ENCODE results near the gene TMIGD1. TPM values are rescaled to one million over a fixed set of nuclear protein-coding genes. Genes with fewer than 3 reads are reported as not detected.

Gene TMIGD1
- total and polyA plus RNA-seq, 2 of the 13 experiments (the other 11 are each of a cell fraction or from before 2014, with no cell fraction given) = not detected

- no peak; the same call in 1 of the 2 replicates for TF ChIP-seq ATF6 (CRISPR knock-in tag; conservative IDR thresholded peaks at IDR 0.05)
- TF ChIP-seq RFX3 (CRISPR knock-in tag; IDR thresholded peaks at IDR 0.05) = peak; percentile 82
- TF ChIP-seq HMGXB4 (CRISPR knock-in tag; IDR thresholded peaks at IDR 0.05; ENCODE audit: borderline replicate concordance in 1 of 2, low read depth in 1 of 2) = peak in 1 of 2 experiments; percentile 56; a peak in 2 of 4 replicates
- peak; percentile 20; the same call in 1 of the 2 replicates for TF ChIP-seq REPIN1 (CRISPR knock-in tag; IDR thresholded peaks at IDR 0.05; ENCODE audit: borderline replicate concordance, low read depth)
- 0 out of 2 replicates have a peak, but pooled peaks have one; percentile 1 for TF ChIP-seq ZSCAN12 (CRISPR knock-in tag; IDR thresholded peaks at IDR 0.05)
- TF ChIP-seq FOXO1 (CRISPR knock-in tag; IDR thresholded peaks at IDR 0.05) = peak; percentile 54
- TF ChIP-seq ATF7-NPFF (CRISPR knock-in tag; IDR thresholded peaks at IDR 0.05; ENCODE audit: low read depth) = no peak
- 0 out of 2 replicates have a peak, but pooled peaks have one; percentile 43 for TF ChIP-seq ZBTB43 (CRISPR knock-in tag; conservative IDR thresholded peaks at IDR 0.05)
- peak; percentile 56; the same call in 1 of the 2 replicates for TF ChIP-seq MXD4 (CRISPR knock-in tag; IDR thresholded peaks at IDR 0.05)
- TF ChIP-seq KLF15 (CRISPR knock-in tag; IDR thresholded peaks at IDR 0.05; ENCODE audit: borderline replicate concordance) = 0 out of 2 replicates have a peak, but pooled peaks have one; percentile 63
- TF ChIP-seq RNF2 (conservative IDR thresholded peaks at IDR 0.05; ENCODE audit: low read depth) = no peak
- peak; percentile 82 for TF ChIP-seq SP2 (CRISPR knock-in tag; IDR thresholded peaks at IDR 0.05)
- peak; percentile 82; the same call in 1 of the 2 replicates for TF ChIP-seq ZNF333 (CRISPR knock-in tag; IDR thresholded peaks at IDR 0.05; ENCODE audit: borderline replicate concordance)
- peak; percentile 55; the same call in 1 of the 2 replicates for TF ChIP-seq PHF21A (CRISPR knock-in tag; IDR thresholded peaks at IDR 0.05)
- TF ChIP-seq SALL1 (CRISPR knock-in tag; IDR thresholded peaks at IDR 0.05) = peak; percentile 65; the same call in 1 of the 2 replicates
- TF ChIP-seq SP1 (IDR thresholded peaks at IDR 0.05) = no peak
- peak; percentile 96 for TF ChIP-seq SP1 (CRISPR knock-in tag; IDR thresholded peaks at IDR 0.05)
- TF ChIP-seq, protein P1, sequence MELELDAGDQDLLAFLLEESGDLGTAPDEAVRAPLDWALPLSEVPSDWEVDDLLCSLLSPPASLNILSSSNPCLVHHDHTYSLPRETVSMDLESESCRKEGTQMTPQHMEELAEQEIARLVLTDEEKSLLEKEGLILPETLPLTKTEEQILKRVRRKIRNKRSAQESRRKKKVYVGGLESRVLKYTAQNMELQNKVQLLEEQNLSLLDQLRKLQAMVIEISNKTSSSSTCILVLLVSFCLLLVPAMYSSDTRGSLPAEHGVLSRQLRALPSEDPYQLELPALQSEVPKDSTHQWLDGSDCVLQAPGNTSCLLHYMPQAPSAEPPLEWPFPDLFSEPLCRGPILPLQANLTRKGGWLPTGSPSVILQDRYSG (CRISPR knock-in tag; IDR thresholded peaks at IDR 0.05) = 0 out of 2 replicates have a peak, but pooled peaks have one; percentile 68
- TF ChIP-seq ATF1 (CRISPR knock-in tag; IDR thresholded peaks at IDR 0.05) = no peak; the same call in 1 of the 2 replicates
- peak; percentile 57; the same call in 1 of the 2 replicates for TF ChIP-seq HOXD1 (CRISPR knock-in tag; IDR thresholded peaks at IDR 0.05)
- TF ChIP-seq ZBTB8A (CRISPR knock-in tag; IDR thresholded peaks at IDR 0.05; ENCODE audit: borderline replicate concordance, low read depth) = no peak
- TF ChIP-seq MED13 (CRISPR knock-in tag; IDR thresholded peaks at IDR 0.05) = 0 out of 2 replicates have a peak, but pooled peaks have one; percentile 67
- peak; percentile 91 for TF ChIP-seq GABPB1 (CRISPR knock-in tag; IDR thresholded peaks at IDR 0.05)
- no peak for TF ChIP-seq FOXK2 (IDR thresholded peaks at IDR 0.05)
Observed at GRCh38 chr17:30378825-30379302, 45.0 kb upstream of the TMIGD1 start, which contains the start of gene CPD (continued).
